SU-DHL-6 (cell line): ENCODE results near the gene MCF2L2.

Experiments used
- H2AFZ ChIP-seq: fragments of 200-600 bp; sonication (generic); 2 replicates; pipeline ENCODE4 v1.6.1; 2014; ENCODE audit warnings: low read depth, mild to moderate bottlenecking, moderate library complexity, mixed read lengths, antibody characterized with exemption, low read length; ENCODE audit not compliant: severe bottlenecking
- H3F3A ChIP-seq: fragments of 200-600 bp; shearing (Covaris generic); 2 replicates; pipeline ENCODE4 v1.6.0; 2016; ENCODE audit warnings: antibody characterized with exemption, mild to moderate bottlenecking; ENCODE audit not compliant: insufficient read depth
- H3K27ac ChIP-seq: fragments of 200-600 bp; sonication (generic); 2 replicates; pipeline ENCODE4 v1.5.1; 2016; ENCODE audit warnings: low read depth, mild to moderate bottlenecking, low read length, moderate library complexity, mixed read lengths
- H3K27me3 ChIP-seq: fragments of 200-600 bp; sonication (generic), shearing (Covaris generic); 2 replicates; pipeline ENCODE4 v1.6.0; 2014; ENCODE audit warnings: mild to moderate bottlenecking, low read length
- H3K36me3 ChIP-seq: fragments of 200-600 bp; sonication (generic); 2 replicates; pipeline ENCODE4 v1.6.1; 2014; ENCODE audit warnings: mild to moderate bottlenecking, low read length, mixed read lengths
- H3K4me2 ChIP-seq: fragments of 300-600, 200-600 bp; shearing (Covaris generic), sonication (generic); 2 replicates; pipeline ENCODE4 v1.6.0; 2014; ENCODE audit warnings: low read length, low read depth, mild to moderate bottlenecking; ENCODE audit not compliant: poor library complexity, severe bottlenecking
- H3K4me3 ChIP-seq: fragments of 200-600 bp; sonication (generic); 2 replicates; pipeline ENCODE4 v1.5.1; 2014; ENCODE audit warnings: antibody characterized with exemption, low read length, mild to moderate bottlenecking, mixed read lengths; ENCODE audit not compliant: insufficient read depth, poor library complexity, severe bottlenecking
- H3K79me2 ChIP-seq: fragments of 200-600 bp; sonication (generic); 2 replicates; pipeline ENCODE4 v1.6.1; 2014; ENCODE audit warnings: mild to moderate bottlenecking, low read length, moderate library complexity; ENCODE audit not compliant: insufficient read depth
- H3K9ac ChIP-seq: fragments of 200-600 bp; sonication (generic); 2 replicates; pipeline ENCODE4 v1.7.0; 2014; ENCODE audit warnings: mild to moderate bottlenecking, low read length
- H3K9me2 ChIP-seq: fragments of 200-600 bp; sonication (generic); replicated peaks from 2 replicates; pipeline ENCODE4 v1.6.1; 2014; ENCODE audit warnings: low read length; ENCODE audit not compliant: insufficient read depth
- H3K9me3 ChIP-seq: fragments of 200-600 bp; sonication (generic); 2 replicates; pipeline ENCODE4 v1.6.1; 2014; ENCODE audit warnings: low read length, mixed read lengths; ENCODE audit not compliant: insufficient read depth
- H4K20me1 ChIP-seq: fragments of 200-600 bp; sonication (generic); 2 replicates; pipeline ENCODE4 v1.6.1; 2014; ENCODE audit warnings: low read depth, mild to moderate bottlenecking, antibody characterized with exemption, low read length, moderate library complexity, mixed read lengths
- EZH2phosphoT487 ChIP-seq: fragments of 200-600 bp; sonication (generic), shearing (Covaris generic); conservative IDR thresholded peaks from 2 replicates; pipeline ENCODE4 v1.6.1; 2018; ENCODE audit warnings: mild to moderate bottlenecking, antibody characterized with exemption, low read length, moderate library complexity, mixed read lengths
- TF ChIP-seq, protein P1 (sequence below): fragments of 200-600 bp; sonication (generic); IDR thresholded peaks from one replicate; pipeline ENCODE4 v1.5.1; 2017; ENCODE audit warnings: antibody characterized with exemption, mild to moderate bottlenecking, low read length, moderate library complexity; ENCODE audit not compliant: insufficient read depth, poor library complexity, severe bottlenecking

The MCF2L2 gene

GRCh38 chr3:183227586-183227985 is 200.8 kb downstream of the MCF2L2 start:
- Histone ChIP-seq H3K27me3 (no peaks in the 10 kb centered on the region), H3K4me2 (no peak overlapping the region), H3K9me2 (no peaks in the 10 kb centered on the region), H3K36me3 (no peaks in the 10 kb centered on the region), H3K9me3 (no peaks in the 10 kb centered on the region), H4K20me1 (no peaks in the 10 kb centered on the region), H3F3A (no peaks in the 10 kb centered on the region), H3K4me3 (no peak overlapping the region), H3K27ac (no peak overlapping the region), H2AFZ (no peak overlapping the region), H3K9ac (no peak overlapping the region), H3K79me2 (no peaks in the 10 kb centered on the region)
- no peak for TF ChIP-seq EZH2phosphoT487
- TF ChIP-seq, protein P1, sequence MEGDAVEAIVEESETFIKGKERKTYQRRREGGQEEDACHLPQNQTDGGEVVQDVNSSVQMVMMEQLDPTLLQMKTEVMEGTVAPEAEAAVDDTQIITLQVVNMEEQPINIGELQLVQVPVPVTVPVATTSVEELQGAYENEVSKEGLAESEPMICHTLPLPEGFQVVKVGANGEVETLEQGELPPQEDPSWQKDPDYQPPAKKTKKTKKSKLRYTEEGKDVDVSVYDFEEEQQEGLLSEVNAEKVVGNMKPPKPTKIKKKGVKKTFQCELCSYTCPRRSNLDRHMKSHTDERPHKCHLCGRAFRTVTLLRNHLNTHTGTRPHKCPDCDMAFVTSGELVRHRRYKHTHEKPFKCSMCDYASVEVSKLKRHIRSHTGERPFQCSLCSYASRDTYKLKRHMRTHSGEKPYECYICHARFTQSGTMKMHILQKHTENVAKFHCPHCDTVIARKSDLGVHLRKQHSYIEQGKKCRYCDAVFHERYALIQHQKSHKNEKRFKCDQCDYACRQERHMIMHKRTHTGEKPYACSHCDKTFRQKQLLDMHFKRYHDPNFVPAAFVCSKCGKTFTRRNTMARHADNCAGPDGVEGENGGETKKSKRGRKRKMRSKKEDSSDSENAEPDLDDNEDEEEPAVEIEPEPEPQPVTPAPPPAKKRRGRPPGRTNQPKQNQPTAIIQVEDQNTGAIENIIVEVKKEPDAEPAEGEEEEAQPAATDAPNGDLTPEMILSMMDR, result no peak

DNA sequence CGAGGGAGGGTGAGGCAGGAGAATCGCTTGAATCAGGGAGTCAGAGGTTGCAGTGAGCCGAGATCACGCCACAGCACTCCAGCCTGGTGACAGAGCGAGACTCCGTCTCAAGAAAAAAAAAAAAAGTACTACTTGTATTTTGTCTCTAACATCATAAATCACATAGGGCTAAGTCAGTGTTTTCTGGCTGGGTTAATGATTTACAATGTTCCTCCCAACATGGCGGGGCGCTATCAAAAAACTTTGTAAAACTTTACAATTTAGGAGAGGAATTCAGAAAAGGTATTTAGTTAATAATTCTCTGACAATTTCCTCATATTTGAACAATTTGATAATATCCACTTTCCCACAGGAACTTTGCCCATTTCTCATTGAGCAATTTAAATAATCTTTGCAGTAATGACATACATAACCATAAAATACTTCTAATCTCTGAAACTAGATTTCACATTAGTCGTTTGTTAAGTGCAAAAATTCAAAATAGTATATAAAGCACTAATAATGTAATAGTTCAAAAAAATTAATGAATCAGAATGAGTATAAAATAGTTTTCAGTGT is 202.0 kb downstream of the MCF2L2 start:
- Histone ChIP-seq H3K9ac (no peak overlapping the region), H3K27me3 (no peaks in the 10 kb centered on the region), H3K27ac (no peak overlapping the region), H3K9me2 (no peaks in the 10 kb centered on the region), H3F3A (no peaks in the 10 kb centered on the region), H3K79me2 (no peaks in the 10 kb centered on the region), H3K9me3 (no peaks in the 10 kb centered on the region), H3K36me3 (no peaks in the 10 kb centered on the region), H3K4me2 (no peak overlapping the region), H3K4me3 (no peak overlapping the region), H4K20me1 (no peaks in the 10 kb centered on the region), H2AFZ (no peak overlapping the region)
- TF ChIP-seq, protein P1, result no peak
- no peak for TF ChIP-seq EZH2phosphoT487

DNA sequence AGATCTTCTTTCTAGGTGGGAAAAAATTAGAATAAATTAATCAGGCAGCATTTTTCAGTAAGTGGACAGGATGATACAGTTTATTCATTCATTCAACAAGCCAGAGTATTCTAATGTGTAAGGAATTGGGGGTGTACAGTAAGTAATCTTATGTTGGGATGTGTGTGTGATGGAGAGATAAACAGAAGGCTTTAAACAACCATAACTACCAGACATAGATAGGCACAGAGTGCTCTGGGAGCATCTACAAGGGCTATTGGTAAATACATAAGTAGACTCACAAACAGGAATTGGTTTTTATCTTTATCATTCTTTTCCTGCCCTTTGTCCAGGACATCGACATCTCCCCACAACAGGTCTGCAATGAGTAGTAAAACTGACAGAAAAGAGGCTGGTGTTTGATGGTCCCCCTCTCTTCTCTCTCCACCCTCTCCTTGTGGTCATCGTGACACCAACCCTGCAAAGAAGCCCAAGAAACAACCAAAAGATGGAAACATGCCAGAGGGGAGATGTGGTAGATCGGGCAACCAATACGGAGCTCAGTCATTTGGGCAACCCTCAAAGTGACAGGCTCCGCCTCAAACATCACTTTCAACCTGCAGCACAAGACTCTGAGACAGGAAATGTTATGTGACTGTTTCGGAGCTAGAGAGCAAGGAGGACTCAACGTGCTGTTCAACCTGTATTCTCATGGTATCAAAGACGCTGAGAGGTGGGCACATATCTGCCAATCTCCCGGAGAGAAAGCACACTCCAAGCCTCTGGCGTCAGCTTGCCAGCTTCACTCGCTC is 204.0 kb downstream of the MCF2L2 start:
- no peaks in the 10 kb centered on the region for H3K36me3 ChIP-seq
- H3K9me3 ChIP-seq, result no peaks in the 10 kb centered on the region
- H3K4me2 ChIP-seq, result no peak overlapping the region

More for the DNA sequence above, 204.0 kb downstream of the MCF2L2 start:
- Histone ChIP-seq H3K27ac (no peak overlapping the region), H3K9ac (no peak overlapping the region), H3K4me3 (no peak overlapping the region), H2AFZ (no peak overlapping the region), H4K20me1 (no peaks in the 10 kb centered on the region), H3K27me3 (no peaks in the 10 kb centered on the region), H3F3A (no peaks in the 10 kb centered on the region), H3K9me2 (no peaks in the 10 kb centered on the region), H3K79me2 (no peaks in the 10 kb centered on the region)
- TF ChIP-seq, protein P1, result no peak
- TF ChIP-seq EZH2phosphoT487, result no peak
